Adipocyte (in vitro differentiated cells): ENCODE measurements around the gene RAPGEF5.
A peak's percentile ranks its signal among the peaks of the same experiment; 100 is the strongest.

ENCODE experiments used
- DNase-seq: peaks from one replicate; pipeline ENCODE4 v3.0.0-alpha.2; 2015; ENCODE audit warnings: low read depth
- H3K27me3 ChIP-seq: replicated peaks from 2 replicates; pipeline ENCODE4 v1.7.0; 2013; ENCODE audit warnings: mild to moderate bottlenecking, low read length, moderate library complexity; ENCODE audit not compliant: control insufficient read depth, insufficient read depth
- H3K36me3 ChIP-seq: 2 replicates; pipeline ENCODE4 v1.7.0; 2013; ENCODE audit warnings: low read length, mild to moderate bottlenecking, moderate library complexity; ENCODE audit not compliant: control insufficient read depth, insufficient read depth, severe bottlenecking
- H3K4me1 ChIP-seq: 2 replicates; pipeline ENCODE4 v1.7.0; 2013; ENCODE audit warnings: mild to moderate bottlenecking, low read length, moderate library complexity; ENCODE audit not compliant: control insufficient read depth, insufficient read depth
- H3K4me3 ChIP-seq: 2 replicates; pipeline ENCODE4 v1.7.0; 2013; ENCODE audit warnings: mild to moderate bottlenecking, low read length, moderate library complexity
- H3K9ac ChIP-seq: 2 replicates; pipeline ENCODE4 v1.7.0; 2013; ENCODE audit warnings: mild to moderate bottlenecking, low read length, moderate library complexity
- H3K9me3 ChIP-seq: 2 replicates; pipeline ENCODE4 v1.7.0; 2013; ENCODE audit warnings: mild to moderate bottlenecking, low read length, moderate library complexity; ENCODE audit not compliant: control insufficient read depth

RAPGEF5 gene

GRCh38 chr7:22394739-22395138 is 37.8 kb upstream of the RAPGEF5 start:
- H3K9me3 ChIP-seq: no peaks in the 10 kb centered on the region
- no peak overlapping the region for H3K4me3 ChIP-seq
- peaks cover 5% of the 10 kb centered on the region for H3K4me1 ChIP-seq
- H3K9ac ChIP-seq: no peak overlapping the region
- no peak for DNase-seq
- H3K36me3 ChIP-seq: no peaks in the 10 kb centered on the region
- peaks cover 9% of the 10 kb centered on the region for H3K27me3 ChIP-seq

- H3K27me3 ChIP-seq: peaks cover 9% of the 10 kb centered on the region
- peaks cover 5% of the 10 kb centered on the region for H3K4me1 ChIP-seq
- peak; percentile 27 for DNase-seq
- H3K9ac ChIP-seq: no peak overlapping the region
- H3K9me3 ChIP-seq: no peaks in the 10 kb centered on the region
- no peak overlapping the region for H3K4me3 ChIP-seq
- H3K36me3 ChIP-seq: no peaks in the 10 kb centered on the region
Measured at GRCh38 chr7:22393913-22394729, 37.2 kb upstream of the RAPGEF5 start.

GRCh38 chr7:22390516-22390915 is 33.6 kb upstream of the RAPGEF5 start:
- Histone ChIP-seq H3K36me3 (no peaks in the 10 kb centered on the region), H3K27me3 (peaks cover 9% of the 10 kb centered on the region), H3K9ac (no peak overlapping the region), H3K4me3 (no peak overlapping the region), H3K4me1 (peaks cover 15% of the 10 kb centered on the region), H3K9me3 (no peaks in the 10 kb centered on the region)
- no peak for DNase-seq

DNA sequence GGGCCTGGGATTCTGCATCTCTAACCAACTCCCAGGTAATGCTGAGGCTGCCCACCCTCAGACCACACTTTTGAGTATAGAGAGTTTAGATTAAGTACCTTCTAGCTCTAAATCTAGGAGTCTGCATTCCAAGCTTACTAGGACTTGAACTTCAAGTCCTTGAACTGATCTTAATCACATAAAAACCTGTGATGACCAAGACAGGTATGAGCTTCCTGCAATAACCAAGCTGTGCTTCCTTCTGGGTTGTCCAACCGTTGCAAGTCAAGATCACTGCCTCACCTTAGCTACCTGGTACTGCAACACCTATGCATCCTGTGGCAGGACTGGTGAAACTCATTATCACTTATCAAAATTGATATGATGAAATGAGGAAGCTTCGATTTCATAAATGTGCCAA is 32.9 kb upstream of the RAPGEF5 start:
- H3K4me3 ChIP-seq: no peak overlapping the region
- H3K36me3 ChIP-seq: no peaks in the 10 kb centered on the region
- peaks cover 15% of the 10 kb centered on the region for H3K4me1 ChIP-seq
- DNase-seq: no peak
- H3K27me3 ChIP-seq: peaks cover 9% of the 10 kb centered on the region
- H3K9me3 ChIP-seq: no peaks in the 10 kb centered on the region
- no peak overlapping the region for H3K9ac ChIP-seq

- no peaks in the 10 kb centered on the region for H3K27me3 ChIP-seq
- H3K4me1 ChIP-seq: peaks cover 9% of the 10 kb centered on the region
- H3K4me3 ChIP-seq: no peak overlapping the region
- no peaks in the 10 kb centered on the region for H3K36me3 ChIP-seq
- no peak overlapping the region for H3K9ac ChIP-seq
- peak; percentile 81 for DNase-seq
- no peaks in the 10 kb centered on the region for H3K9me3 ChIP-seq
Measured at GRCh38 chr7:22387583-22387982, 30.6 kb upstream of the RAPGEF5 start.

DNA sequence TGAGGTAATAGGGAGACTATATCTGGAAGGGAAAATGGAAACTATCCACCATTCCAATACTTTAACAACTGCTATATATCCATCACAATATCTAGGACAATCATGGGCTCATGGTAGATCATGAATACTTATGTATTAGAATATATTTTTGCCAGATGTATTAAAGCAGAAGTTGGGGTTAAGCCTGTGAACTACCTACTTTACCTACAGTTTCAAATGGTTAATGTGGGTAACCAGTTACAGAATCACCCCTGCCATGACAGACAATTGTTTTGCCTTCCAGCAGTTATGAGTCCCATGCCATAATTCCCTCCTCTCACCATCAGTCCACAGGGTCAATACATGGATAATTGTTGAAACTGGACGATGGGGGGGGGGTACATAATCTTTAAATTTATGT is 29.9 kb upstream of the RAPGEF5 start:
- Histone ChIP-seq H3K36me3 (no peaks in the 10 kb centered on the region), H3K9ac (no peak overlapping the region), H3K9me3 (no peaks in the 10 kb centered on the region), H3K4me3 (no peak overlapping the region), H3K4me1 (peaks cover 9% of the 10 kb centered on the region), H3K27me3 (no peaks in the 10 kb centered on the region)
- no peak for DNase-seq

DNA sequence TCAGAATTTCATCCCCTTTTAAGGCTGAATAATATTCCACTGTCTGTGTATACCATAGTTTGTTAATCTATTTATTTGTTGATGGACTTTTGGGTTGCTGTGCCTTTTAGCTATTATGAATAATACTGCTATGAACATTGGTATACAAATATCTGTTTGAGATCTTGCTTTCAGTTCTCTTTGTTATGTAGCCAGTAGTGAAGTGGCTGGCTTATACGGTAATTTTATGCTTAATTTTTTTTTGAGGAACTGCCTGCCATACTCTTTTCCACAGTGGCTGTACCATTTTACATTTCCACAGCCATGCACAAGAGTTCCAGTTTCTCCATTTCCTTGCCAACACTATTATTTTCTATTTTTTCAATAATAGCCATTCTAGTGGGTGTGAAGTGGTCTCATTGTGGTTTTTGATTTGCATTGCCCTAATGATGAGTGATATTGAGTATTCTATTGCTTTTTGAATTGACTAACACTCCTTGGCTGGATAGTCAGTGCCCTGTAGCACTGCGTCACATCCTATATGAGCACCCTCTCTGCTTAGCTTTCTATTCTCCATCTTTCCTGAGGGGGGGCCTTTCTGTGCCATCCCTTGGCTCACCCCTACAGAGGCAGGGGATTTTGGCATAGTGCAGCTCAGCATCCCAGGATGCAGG is 29.4 kb upstream of the RAPGEF5 start:
- Histone ChIP-seq H3K4me1 (peaks cover 9% of the 10 kb centered on the region), H3K9ac (no peak overlapping the region), H3K9me3 (no peaks in the 10 kb centered on the region), H3K4me3 (no peak overlapping the region), H3K36me3 (no peaks in the 10 kb centered on the region), H3K27me3 (no peaks in the 10 kb centered on the region)
- no peak for DNase-seq

- Histone ChIP-seq H3K4me1 (peaks cover 9% of the 10 kb centered on the region), H3K36me3 (no peaks in the 10 kb centered on the region), H3K9ac (no peak overlapping the region), H3K9me3 (no peaks in the 10 kb centered on the region), H3K4me3 (no peak overlapping the region), H3K27me3 (no peaks in the 10 kb centered on the region)
- DNase-seq: no peak
Measured at GRCh38 chr7:22385326-22385725, 28.4 kb upstream of the RAPGEF5 start.

DNA sequence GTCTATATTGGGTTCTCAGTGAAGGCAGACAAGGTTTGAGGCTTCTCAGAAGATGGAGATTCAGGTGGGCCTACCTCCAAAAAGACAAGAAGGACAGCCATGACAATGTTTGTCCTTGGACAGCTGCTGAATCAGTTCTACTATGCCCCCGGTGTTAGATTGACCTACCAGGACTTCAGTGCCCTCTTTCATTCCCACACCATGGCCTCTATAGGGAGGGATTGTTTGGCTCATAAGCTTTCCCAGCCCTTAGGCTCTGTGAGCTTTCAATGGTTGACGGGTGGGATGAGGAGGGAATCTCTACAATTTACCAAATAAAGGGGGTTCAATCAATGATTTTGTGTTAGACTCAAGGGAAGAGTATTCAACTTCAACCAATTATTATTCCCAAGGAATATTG is 23.4 kb upstream of the RAPGEF5 start:
- Histone ChIP-seq H3K9ac (no peak overlapping the region), H3K4me3 (no peak overlapping the region), H3K9me3 (no peaks in the 10 kb centered on the region), H3K4me1 (peaks cover 9% of the 10 kb centered on the region), H3K27me3 (no peaks in the 10 kb centered on the region), H3K36me3 (no peaks in the 10 kb centered on the region)
- no peak for DNase-seq

DNA sequence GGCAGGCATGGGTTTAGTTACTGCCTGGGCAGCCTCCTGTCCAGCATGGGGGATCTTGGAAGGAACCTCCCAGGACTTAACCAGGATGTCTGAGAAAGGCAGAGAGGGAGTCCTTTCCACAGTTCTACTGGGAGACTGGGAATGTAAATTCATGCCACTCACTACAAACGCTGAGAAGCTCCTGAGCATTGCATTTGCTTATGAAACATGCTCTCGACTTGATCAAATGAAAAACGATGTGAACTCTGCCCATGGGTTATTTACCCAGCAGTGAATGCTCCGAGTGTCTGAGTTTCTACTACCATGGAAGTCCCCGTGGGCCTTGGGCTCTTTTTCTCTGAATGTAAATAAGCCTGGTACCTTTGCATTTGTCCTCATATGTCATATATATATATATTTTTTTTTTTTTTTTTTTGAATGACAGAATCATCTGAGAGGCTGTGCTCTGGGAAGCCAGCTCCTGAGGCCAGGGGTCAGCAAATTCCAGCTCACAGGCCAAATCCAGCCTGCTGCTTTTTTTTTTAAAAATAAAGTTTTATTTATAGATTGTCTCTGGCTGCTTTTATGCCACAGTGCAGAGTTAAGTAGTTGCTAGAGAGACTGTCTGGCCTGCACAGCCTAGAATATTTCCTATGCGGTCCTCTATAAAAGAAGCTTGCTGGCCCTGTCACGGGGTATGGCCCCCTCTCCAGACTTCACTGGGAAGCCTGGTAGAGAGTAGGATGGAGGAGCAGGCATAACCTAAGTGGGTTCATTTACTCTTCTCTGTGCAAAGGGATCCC is 21.4 kb upstream of the RAPGEF5 start:
- no peaks in the 10 kb centered on the region for H3K27me3 ChIP-seq
- no peak overlapping the region for H3K4me3 ChIP-seq
- H3K4me1 ChIP-seq: peaks cover 9% of the 10 kb centered on the region
- no peaks in the 10 kb centered on the region for H3K36me3 ChIP-seq
- no peaks in the 10 kb centered on the region for H3K9me3 ChIP-seq
- no peak for DNase-seq
- no peak overlapping the region for H3K9ac ChIP-seq

- H3K9me3 ChIP-seq: no peaks in the 10 kb centered on the region
- H3K4me1 ChIP-seq: peaks cover 9% of the 10 kb centered on the region
- no peak for DNase-seq
- H3K27me3 ChIP-seq: no peaks in the 10 kb centered on the region
- H3K4me3 ChIP-seq: no peak overlapping the region
- H3K36me3 ChIP-seq: no peaks in the 10 kb centered on the region
- no peak overlapping the region for H3K9ac ChIP-seq
Measured at GRCh38 chr7:22377703-22378102, 20.7 kb upstream of the RAPGEF5 start.
